Endothelial cell of umbilical vein (primary cell): ENCODE results near the gene TANGO6. TPM values are rescaled to one million over a fixed set of nuclear protein-coding genes. Genes with fewer than 3 reads are reported as not detected.

Source experiments
- BruUV-seq: library from RNA; stranded (reverse); fragments of 400-500 nt; replicated peaks from 2 replicates; lab custom pipeline; 2021; lab: Mats Ljungman, UMichigan
- CTCF ChIA-PET: fragments of 300-600, 350-600 bp; sonication (Branson Sonifier 250); formaldehyde crosslinking; loops from one replicate; lab custom pipeline; 2021; ENCODE audit warnings: antibody characterized with exemption, inconsistent platforms; lab: Charles Lee
- POLR2A ChIA-PET: fragments of 300-600, 350-600 bp; sonication (Branson Sonifier 250); formaldehyde crosslinking; loops from one replicate; lab custom pipeline; 2021; ENCODE audit warnings: antibody characterized with exemption, inconsistent platforms; lab: Charles Lee
- DNase-seq: peaks from one replicate; pipeline ENCODE4 v3.0.0-alpha.2; 2011; ENCODE audit warnings: low read depth, low spot score
- FAIRE-seq: peaks from 2 replicates; lab custom pipeline; 2011; peaks lifted over from hg19 to GRCh38; lab: Jason Lieb, UNC
- H2AFZ ChIP-seq: 2 replicates; pipeline ENCODE4 v1.6.0; 2012; ENCODE audit warnings: low read depth, low read length, control low read depth, inconsistent platforms
- H3K27ac ChIP-seq: 2 replicates; pipeline ENCODE4 v1.5.1; 2011; ENCODE audit warnings: low read depth, mild to moderate bottlenecking, control low read depth, low read length, moderate library complexity; ENCODE audit not compliant: insufficient read depth
- H3K27me3 ChIP-seq, 2 experiments: 2 replicates each; pipeline versions ENCODE4 v1.6.0 to v1.6.1; 2011; ENCODE audit warnings: low read length in 2 of 2, mixed read lengths in 1 of 2; ENCODE audit not compliant: control insufficient read depth in 2 of 2, insufficient read depth in 2 of 2
- H3K36me3 ChIP-seq, 2 experiments: 2 replicates in 1 of 2; 3 replicates in 1 of 2; pipeline ENCODE4 v1.5.1; 2011; ENCODE audit warnings: low read length in 2 of 2, mild to moderate bottlenecking in 1 of 2, moderate library complexity in 1 of 2; ENCODE audit not compliant: control insufficient read depth in 2 of 2, insufficient read depth in 2 of 2; ENCODE audit errors: extremely low read depth in 1 of 2
- H3K4me1 ChIP-seq: 3 replicates; pipeline ENCODE4 v1.5.1; 2011; ENCODE audit warnings: mild to moderate bottlenecking, low read length; ENCODE audit not compliant: control insufficient read depth, insufficient read depth; ENCODE audit errors: extremely low read depth
- H3K4me2 ChIP-seq: 2 replicates; pipeline ENCODE4 v1.6.1; 2011; ENCODE audit warnings: low read length, control low read depth, mixed read lengths; ENCODE audit not compliant: insufficient read depth
- H3K4me3 ChIP-seq, 3 experiments: fragments of 200-600 bp in 1 of 3; sonication (generic), shearing (Covaris generic) in 1 of 3; replicated peaks in 1 of 3; 2 replicates each; pipeline ENCODE4 v1.5.1; 2011 to 2016; ENCODE audit warnings: control low read depth in 3 of 3, low read length in 3 of 3, mild to moderate bottlenecking in 2 of 3, inconsistent platforms in 1 of 3, low read depth in 1 of 3, moderate library complexity in 1 of 3; ENCODE audit not compliant: insufficient read depth in 1 of 3
- H3K79me2 ChIP-seq: 2 replicates; pipeline ENCODE4 v1.6.0; 2012; ENCODE audit warnings: low read length, inconsistent platforms; ENCODE audit not compliant: control insufficient read depth, insufficient read depth
- H3K9ac ChIP-seq: replicated peaks from 2 replicates; pipeline ENCODE3; 2011; ENCODE audit warnings: low read length, control low read depth; ENCODE audit not compliant: insufficient read depth; ENCODE audit errors: extremely low read depth
- H3K9me1 ChIP-seq: replicated peaks from 3 replicates; pipeline ENCODE4 v1.6.0; 2011; ENCODE audit warnings: mild to moderate bottlenecking, low read length; ENCODE audit not compliant: control insufficient read depth, insufficient read depth; ENCODE audit errors: extremely low read depth
- H3K9me3 ChIP-seq: replicated peaks from 2 replicates; pipeline ENCODE4 v1.5.1; 2012; ENCODE audit warnings: low read length, inconsistent platforms; ENCODE audit not compliant: control insufficient read depth, insufficient read depth
- H4K20me1 ChIP-seq: replicated peaks from 2 replicates; pipeline ENCODE3; 2011; ENCODE audit warnings: mild to moderate bottlenecking, low read length; ENCODE audit not compliant: control insufficient read depth, insufficient read depth; ENCODE audit errors: extremely low read depth
- EZH2 ChIP-seq: IDR thresholded peaks from 2 replicates; pipeline ENCODE4 v1.6.1; 2012; ENCODE audit warnings: borderline replicate concordance, low read depth, mild to moderate bottlenecking, moderate library complexity, low read length, inconsistent platforms; ENCODE audit not compliant: severe bottlenecking
- FOS ChIP-seq: IDR thresholded peaks from 2 replicates; pipeline ENCODE4 v1.6.1; 2011; ENCODE audit warnings: mild to moderate bottlenecking, low read length, moderate library complexity, borderline replicate concordance; ENCODE audit not compliant: insufficient read depth
- GATA2 ChIP-seq: IDR thresholded peaks from 2 replicates; pipeline ENCODE4 v1.7.0; 2011; ENCODE audit warnings: low read depth, mild to moderate bottlenecking, moderate library complexity, mixed read lengths, low read length; ENCODE audit not compliant: insufficient read length, insufficient read depth
- JUN ChIP-seq: IDR thresholded peaks from 2 replicates; pipeline ENCODE4 v1.6.1; 2011; ENCODE audit warnings: borderline replicate concordance, low read depth; ENCODE audit not compliant: insufficient read length, insufficient read depth
- MYC ChIP-seq: IDR thresholded peaks from one replicate; pipeline ENCODE4 v1.6.1; 2011; ENCODE audit warnings: mild to moderate bottlenecking, low read depth, low read length
- POLR2A ChIP-seq: IDR thresholded peaks from 2 replicates; pipeline ENCODE4 v1.6.1; 2012; ENCODE audit warnings: low read depth, mild to moderate bottlenecking, control low read depth, low read length
- POLR2AphosphoS5 ChIP-seq: IDR thresholded peaks from 2 replicates; pipeline ENCODE4 v1.6.1; 2012; ENCODE audit warnings: low read depth, mild to moderate bottlenecking, control low read depth, low read length, moderate library complexity; ENCODE audit not compliant: insufficient read depth
- dilution Hi-C: fragments of 300-500 bp; cut with MboI; formaldehyde crosslinking; loops from one replicate; pipeline ENCODE4 v1.15.0; 2019; ENCODE audit warnings: low sequenced_read_pairs; ENCODE audit not compliant: extremely low pct_ligation_motif_present
- intact Hi-C: fragments of 100-400 bp; cut with micrococcal nuclease; formaldehyde crosslinking; loops from one replicate; pipeline ENCODE4 v1.10.0; 2022
- polyA plus RNA-seq, 4 experiments: library from polyadenylated mRNA; depleted of rRNA in 3 of 4; stranded (reverse) in 3 of 4; unstranded in 1 of 4; fragments of >200 nt; gene quantifications; 2 replicates each; pipeline versions ENCODE4 v1.2.1 to v1.2.3, GENCODE V29; 2011 to 2012; ENCODE audit warnings: missing spikeins in 1 of 4
- total RNA-seq: library from RNA; stranded (reverse); gene quantifications from 2 replicates; pipeline ENCODE4 v1.2.3, GENCODE V29; 2021
- TF ChIP-seq, protein P1 (sequence below), 2 donors: IDR thresholded peaks; 1 replicate in 1 of 2; 2 replicates in 1 of 2; pipeline ENCODE4 v1.5.1; 2011; ENCODE audit warnings: low read length in 2 of 2, mild to moderate bottlenecking in 2 of 2, moderate library complexity in 2 of 2, control low read depth in 1 of 2, inconsistent platforms in 1 of 2, low read depth in 1 of 2; ENCODE audit not compliant: insufficient read depth in 1 of 2; ENCODE audit errors: extremely low read depth in 1 of 2
- TF ChIP-seq, protein P2 (sequence below): IDR thresholded peaks from 2 replicates; pipeline ENCODE4 v1.6.1; 2011; ENCODE audit not compliant: insufficient read depth, insufficient read length

Gene TANGO6
- total and polyA plus RNA-seq, 2 donors (not counting 3 experiments of a cell fraction or from before 2014, with no cell fraction given), result 6.7 to 21.2 TPM

DNA sequence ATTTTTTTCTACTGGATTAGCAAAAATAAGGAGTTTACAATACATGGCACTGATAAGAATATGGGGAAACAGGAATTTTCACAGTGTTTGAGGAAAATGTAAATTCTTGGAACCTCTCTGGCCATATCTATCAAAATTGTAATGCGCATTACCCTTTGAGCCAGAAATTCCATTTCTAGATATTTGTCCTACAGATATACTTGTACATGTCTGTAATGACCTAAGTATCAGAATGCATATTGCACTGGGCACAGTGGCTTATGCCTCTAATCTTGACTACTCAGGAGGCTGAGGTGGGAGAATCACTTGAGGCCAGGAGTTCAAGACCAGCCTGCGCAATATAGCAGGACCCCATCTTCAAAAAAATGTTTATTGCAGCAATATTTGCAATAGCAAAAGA is 236.4 kb downstream of the TANGO6 start:
- no peak overlapping the region for H3K9ac ChIP-seq
- DNase-seq (no peak), FAIRE-seq (no peak)
- POLR2A ChIA-PET, result no interaction called here
- H3K4me1 ChIP-seq, result no peaks in the 10 kb centered on the region
- dilution Hi-C loops, result no loop called here
- no peaks in the 10 kb centered on the region for H3K27me3 ChIP-seq
- H2AFZ ChIP-seq, result no peak overlapping the region
- TF ChIP-seq POLR2AphosphoS5 (no peak), POLR2A (no peak), GATA2 (no peak), JUN (no peak), FOS (no peak), EZH2 (no peak), MYC (no peak)
- TF ChIP-seq, protein P1, sequence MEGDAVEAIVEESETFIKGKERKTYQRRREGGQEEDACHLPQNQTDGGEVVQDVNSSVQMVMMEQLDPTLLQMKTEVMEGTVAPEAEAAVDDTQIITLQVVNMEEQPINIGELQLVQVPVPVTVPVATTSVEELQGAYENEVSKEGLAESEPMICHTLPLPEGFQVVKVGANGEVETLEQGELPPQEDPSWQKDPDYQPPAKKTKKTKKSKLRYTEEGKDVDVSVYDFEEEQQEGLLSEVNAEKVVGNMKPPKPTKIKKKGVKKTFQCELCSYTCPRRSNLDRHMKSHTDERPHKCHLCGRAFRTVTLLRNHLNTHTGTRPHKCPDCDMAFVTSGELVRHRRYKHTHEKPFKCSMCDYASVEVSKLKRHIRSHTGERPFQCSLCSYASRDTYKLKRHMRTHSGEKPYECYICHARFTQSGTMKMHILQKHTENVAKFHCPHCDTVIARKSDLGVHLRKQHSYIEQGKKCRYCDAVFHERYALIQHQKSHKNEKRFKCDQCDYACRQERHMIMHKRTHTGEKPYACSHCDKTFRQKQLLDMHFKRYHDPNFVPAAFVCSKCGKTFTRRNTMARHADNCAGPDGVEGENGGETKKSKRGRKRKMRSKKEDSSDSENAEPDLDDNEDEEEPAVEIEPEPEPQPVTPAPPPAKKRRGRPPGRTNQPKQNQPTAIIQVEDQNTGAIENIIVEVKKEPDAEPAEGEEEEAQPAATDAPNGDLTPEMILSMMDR (IDR thresholded peaks at IDR 0.05; ENCODE audit: extremely low read depth in 1 of 2, insufficient read depth in 1 of 2, low read depth in 1 of 2, low read length in 2 of 2), result no peak
- TF ChIP-seq, protein P2, sequence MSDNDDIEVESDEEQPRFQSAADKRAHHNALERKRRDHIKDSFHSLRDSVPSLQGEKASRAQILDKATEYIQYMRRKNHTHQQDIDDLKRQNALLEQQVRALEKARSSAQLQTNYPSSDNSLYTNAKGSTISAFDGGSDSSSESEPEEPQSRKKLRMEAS, result no peak
- no peak overlapping the region for H3K27ac ChIP-seq
- no peaks in the 10 kb centered on the region for H3K36me3 ChIP-seq
- CTCF ChIA-PET, result interaction anchor here (1.5 kb wide), 1 partner anchor 14 kb away, joined by 4 read pairs; no protein-coding TSS in a partner anchor
- H3K79me2 ChIP-seq, result no peaks in the 10 kb centered on the region
- no peaks in the 10 kb centered on the region for H3K9me1 ChIP-seq
- H3K9me3 ChIP-seq, result no peaks in the 10 kb centered on the region
- BruUV-seq, result no TSS peak
- no peak overlapping the region for H3K4me3 ChIP-seq
- no peaks in the 10 kb centered on the region for H4K20me1 ChIP-seq
- no peak overlapping the region for H3K4me2 ChIP-seq
- intact Hi-C loops, result no loop called here
